ENCODE data around the gene CLASP1.

CLASP1 gene

GRCh38 chr2:121468936-121469335 is 180.3 kb downstream of the CLASP1 start:
- TF ChIP-seq CTCF (IDR thresholded peaks at IDR 0.05; ENCODE audit: insufficient read depth, low read length, missing control alignments) = no peak
- ChIA-PET POLR2A (interaction anchor here (0.5 kb wide), 1 partner anchor 63 kb away, joined by 3 read pairs; no protein-coding TSS in a partner anchor), CTCF (interaction anchor here (1.9 kb wide), 1 partner anchor 12 kb away, joined by 5 read pairs; no protein-coding TSS in a partner anchor)
- DNase-seq (ENCODE audit: low read depth, low spot score) = no peak
- H3K4me3 ChIP-seq (ENCODE audit: low read depth, low read length) = no peak overlapping the region

- TF ChIP-seq CTCF (IDR thresholded peaks at IDR 0.05; ENCODE audit: insufficient read depth, low read length, missing control alignments) = no peak
- no peak overlapping the region for H3K4me3 ChIP-seq (ENCODE audit: low read depth, low read length)
- DNase-seq (ENCODE audit: low read depth, low spot score) = no peak
- POLR2A ChIA-PET = no interaction called here
- CTCF ChIA-PET = interaction anchor here (1.3 to 1.7 kb wide), 2 partner anchors 8 to 14 kb away, joined by 3 to 4 read pairs; no protein-coding TSS in a partner anchor
Observed at GRCh38 chr2:121459291-121459690, 190.0 kb downstream of the CLASP1 start.

GRCh38 chr2:121456325-121456724 is 192.9 kb downstream of the CLASP1 start:
- ChIA-PET POLR2A (no interaction called here), CTCF (interaction anchor here (0.8 to 1.8 kb wide), 4 partner anchors 13 to 377 kb away, joined by 3 to 4 read pairs (median 3); no protein-coding TSS in a partner anchor)
- TF ChIP-seq CTCF (IDR thresholded peaks at IDR 0.05; ENCODE audit: insufficient read depth, low read length, missing control alignments) = no peak
- H3K4me3 ChIP-seq (ENCODE audit: low read depth, low read length) = no peak overlapping the region
- no peak for DNase-seq (ENCODE audit: low read depth, low spot score)

GRCh38 chr2:121455446-121455845 is 193.8 kb downstream of the CLASP1 start:
- no peak for DNase-seq (ENCODE audit: low read depth, low spot score)
- no peak overlapping the region for H3K4me3 ChIP-seq (ENCODE audit: low read depth, low read length)
- no peak for TF ChIP-seq CTCF (IDR thresholded peaks at IDR 0.05; ENCODE audit: insufficient read depth, low read length, missing control alignments)
- POLR2A ChIA-PET = no interaction called here
- CTCF ChIA-PET = interaction anchor here (1.8 kb wide), 1 partner anchor 53 kb away, joined by 4 read pairs; no protein-coding TSS in a partner anchor

- ChIA-PET CTCF (interaction anchor here (1.1 kb wide), 1 partner anchor 9 kb away, joined by 4 read pairs; no protein-coding TSS in a partner anchor), POLR2A (no interaction called here)
- TF ChIP-seq CTCF (IDR thresholded peaks at IDR 0.05; ENCODE audit: insufficient read depth, low read length, missing control alignments) = no peak
- DNase-seq (ENCODE audit: low read depth, low spot score) = no peak
- H3K4me3 ChIP-seq (ENCODE audit: low read depth, low read length) = no peak overlapping the region
Observed at GRCh38 chr2:121454549-121455090, 194.6 kb downstream of the CLASP1 start.

GRCh38 chr2:121451398-121451797 is 197.9 kb downstream of the CLASP1 start:
- ChIA-PET POLR2A (no interaction called here), CTCF (interaction anchor here (1.3 to 1.5 kb wide), 2 partner anchors 9 to 49 kb away, joined by 4 to 6 read pairs; no protein-coding TSS in a partner anchor)
- DNase-seq (ENCODE audit: low read depth, low spot score) = no peak
- no peak overlapping the region for H3K4me3 ChIP-seq (ENCODE audit: low read depth, low read length)
- TF ChIP-seq CTCF (IDR thresholded peaks at IDR 0.05; ENCODE audit: insufficient read depth, low read length, missing control alignments) = no peak
